Measurements from ENCODE around the gene TXNRD1. TPM values are rescaled to one million over a fixed set of nuclear protein-coding genes. Genes with fewer than 3 reads are reported as not detected.

Gene TXNRD1
- total RNA-seq, 4 donors from 2014 or later, result 170 to 313 (median 247) TPM

DNA sequence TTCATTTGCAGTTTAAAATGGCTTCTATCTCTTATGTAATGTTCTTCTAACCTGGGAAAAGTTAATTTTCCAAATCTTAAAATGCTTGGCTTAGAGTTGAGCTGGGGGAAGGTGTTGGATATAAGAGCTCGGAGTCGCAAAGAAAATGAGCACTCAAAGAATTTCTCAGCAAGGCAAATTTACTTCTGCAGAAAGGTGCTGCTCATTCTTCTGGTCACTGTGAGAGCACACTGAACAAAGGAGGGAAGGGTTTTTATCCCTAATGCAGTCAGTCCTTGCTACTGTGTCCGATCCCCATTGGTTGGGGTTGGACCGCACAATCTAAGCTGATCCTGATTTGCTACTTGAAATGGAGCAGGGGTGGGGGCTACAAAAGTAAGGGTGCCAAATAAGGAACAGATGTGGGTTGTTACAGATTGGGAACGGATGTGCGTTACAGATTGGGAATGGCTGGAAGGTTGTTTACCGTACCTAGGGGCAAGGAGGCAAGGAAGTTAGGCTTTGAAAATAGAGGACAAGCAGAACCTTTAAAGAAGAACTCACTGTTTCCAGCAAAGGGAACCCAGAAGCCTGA, 19.4 kb downstream of the TXNRD1 start:
- TF ChIP-seq, protein P1, sequence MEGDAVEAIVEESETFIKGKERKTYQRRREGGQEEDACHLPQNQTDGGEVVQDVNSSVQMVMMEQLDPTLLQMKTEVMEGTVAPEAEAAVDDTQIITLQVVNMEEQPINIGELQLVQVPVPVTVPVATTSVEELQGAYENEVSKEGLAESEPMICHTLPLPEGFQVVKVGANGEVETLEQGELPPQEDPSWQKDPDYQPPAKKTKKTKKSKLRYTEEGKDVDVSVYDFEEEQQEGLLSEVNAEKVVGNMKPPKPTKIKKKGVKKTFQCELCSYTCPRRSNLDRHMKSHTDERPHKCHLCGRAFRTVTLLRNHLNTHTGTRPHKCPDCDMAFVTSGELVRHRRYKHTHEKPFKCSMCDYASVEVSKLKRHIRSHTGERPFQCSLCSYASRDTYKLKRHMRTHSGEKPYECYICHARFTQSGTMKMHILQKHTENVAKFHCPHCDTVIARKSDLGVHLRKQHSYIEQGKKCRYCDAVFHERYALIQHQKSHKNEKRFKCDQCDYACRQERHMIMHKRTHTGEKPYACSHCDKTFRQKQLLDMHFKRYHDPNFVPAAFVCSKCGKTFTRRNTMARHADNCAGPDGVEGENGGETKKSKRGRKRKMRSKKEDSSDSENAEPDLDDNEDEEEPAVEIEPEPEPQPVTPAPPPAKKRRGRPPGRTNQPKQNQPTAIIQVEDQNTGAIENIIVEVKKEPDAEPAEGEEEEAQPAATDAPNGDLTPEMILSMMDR (IDR thresholded peaks at IDR 0.05), result no peak
- ATAC-seq (ENCODE audit: low FRiP score), result no peak

DNA sequence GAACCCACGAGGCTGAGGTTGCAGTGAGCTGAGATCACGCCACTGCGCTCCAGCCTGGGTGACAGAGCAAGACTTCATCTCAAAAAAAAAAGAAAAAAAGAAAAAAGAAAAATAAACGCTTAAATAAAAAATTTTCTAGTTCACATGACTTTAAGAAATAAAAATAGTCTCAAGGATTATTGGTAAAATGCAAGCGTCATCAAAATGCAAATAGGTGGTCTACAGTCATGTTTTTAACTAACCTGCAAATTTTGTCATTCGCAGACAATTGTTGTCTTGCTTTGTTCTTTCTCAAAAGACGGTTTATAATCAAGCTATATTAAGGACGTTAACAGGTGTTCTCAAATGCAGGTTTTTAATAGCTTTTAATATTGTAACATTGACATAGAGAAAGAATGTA, 22.4 kb downstream of the TXNRD1 start:
- no peak for DNase-seq (ENCODE audit: low spot score)
- TF ChIP-seq, protein P1 (IDR thresholded peaks at IDR 0.05), result no peak
- ATAC-seq (ENCODE audit: low FRiP score), result no peak

More for the DNA sequence above, 19.4 kb downstream of the TXNRD1 start:
- DNase-seq (ENCODE audit: low spot score), result no peak

GRCh38 chr12:104242546-104243206, 27.1 kb downstream of the TXNRD1 start:
- ATAC-seq (ENCODE audit: low FRiP score) (no peak), DNase-seq (ENCODE audit: low spot score) (no peak)
- TF ChIP-seq, protein P1 (IDR thresholded peaks at IDR 0.05), result no peak

DNA sequence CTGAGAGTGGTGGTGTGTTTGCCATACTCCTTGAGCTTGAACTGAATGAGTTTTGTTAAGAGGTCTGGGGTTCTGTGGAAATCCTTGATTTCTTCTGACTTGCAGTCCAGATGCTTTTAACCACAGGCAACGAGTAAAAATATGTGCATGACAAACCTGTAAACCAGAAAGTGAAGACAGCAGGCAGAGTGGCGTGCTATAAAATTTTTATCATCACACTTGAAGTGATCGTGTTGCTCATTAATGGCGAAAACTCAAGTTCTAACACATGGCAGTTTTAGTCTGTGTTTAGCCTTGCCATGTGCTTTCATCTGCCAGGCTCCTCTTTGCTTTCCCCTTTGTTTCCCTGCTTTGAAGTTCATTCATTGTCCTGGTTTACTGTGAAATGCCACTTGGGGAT, 28.0 kb downstream of the TXNRD1 start:
- no peak for ATAC-seq (ENCODE audit: low FRiP score)
- DNase-seq (ENCODE audit: low spot score), result no peak
- TF ChIP-seq, protein P1 (IDR thresholded peaks at IDR 0.05), result no peak

- TF ChIP-seq, protein P1 (IDR thresholded peaks at IDR 0.05), result no peak
- DNase-seq (ENCODE audit: low spot score) (no peak), ATAC-seq (ENCODE audit: low FRiP score) (no peak)
Observed at GRCh38 chr12:104243971-104244370, 28.4 kb downstream of the TXNRD1 start.

DNA sequence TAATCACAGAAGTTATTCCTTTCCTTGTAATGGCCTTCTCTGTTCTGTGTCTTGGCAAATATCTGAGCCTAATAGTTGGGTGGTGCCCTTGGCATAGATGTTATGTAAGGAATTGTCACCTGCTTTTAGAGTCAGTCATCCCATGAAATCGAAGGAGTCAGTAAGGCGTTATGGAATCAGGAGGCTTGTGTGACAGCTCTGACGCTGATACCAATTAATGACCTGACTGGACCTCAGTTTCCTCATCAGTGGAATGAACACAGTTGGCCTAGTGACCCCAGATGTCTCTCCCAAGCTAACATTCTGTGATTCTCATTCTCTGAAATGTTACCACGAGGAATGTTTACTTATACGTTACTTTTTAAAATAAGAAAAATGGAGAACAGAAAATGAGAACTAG, 32.1 kb downstream of the TXNRD1 start:
- ATAC-seq (ENCODE audit: low FRiP score) (no peak), DNase-seq (ENCODE audit: low spot score) (no peak)
- TF ChIP-seq, protein P1 (IDR thresholded peaks at IDR 0.05), result no peak

DNA sequence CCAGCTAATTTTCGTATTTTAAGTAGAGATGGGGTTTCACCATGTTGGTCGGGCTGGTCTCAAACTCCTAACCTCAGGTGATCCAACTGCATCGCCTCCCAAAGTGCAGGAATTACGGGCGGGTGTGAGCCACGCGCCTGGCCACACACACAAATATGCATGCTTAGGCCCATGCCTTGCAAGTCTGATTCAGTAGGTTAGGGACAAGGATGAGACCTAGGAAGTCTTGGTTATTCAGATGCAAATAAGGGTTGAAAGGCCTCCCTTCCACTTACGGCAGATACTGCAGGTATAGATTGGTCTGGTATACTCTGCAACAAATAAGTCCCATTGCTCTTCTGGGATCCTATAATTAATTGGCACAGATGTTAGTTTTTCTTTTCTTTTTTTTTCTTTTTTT, 32.9 kb downstream of the TXNRD1 start:
- TF ChIP-seq, protein P1 (IDR thresholded peaks at IDR 0.05), result no peak
- DNase-seq (ENCODE audit: low spot score), result no peak
- no peak for ATAC-seq (ENCODE audit: low FRiP score)
